Activated B cell treated with CpG ODN at 0.5 μM for 24 hours (primary cell): Measurements from ENCODE around the gene BID. TPM values are rescaled to one million over a fixed set of nuclear protein-coding genes. Genes with fewer than 3 reads are reported as not detected.

Source experiments
- ATAC-seq: fragments of 200-7000 bp; cut with Tn5 transposase; one replicate; pipeline ENCODE4 v1.10.0; 2021; ENCODE audit warnings: low read depth, mild to moderate bottlenecking, moderate library complexity
- CTCF ChIA-PET: fragments of 350-600 bp; sonication (Branson Sonifier 250); formaldehyde crosslinking; loops from one replicate; lab custom pipeline; 2021; ENCODE audit warnings: antibody characterized with exemption; lab: Charles Lee
- POLR2A ChIA-PET: fragments of 350-600 bp; sonication (Branson Sonifier 250); formaldehyde crosslinking; loops from one replicate; lab custom pipeline; 2021; ENCODE audit warnings: antibody characterized with exemption; lab: Charles Lee
- DNase-seq: peaks from one replicate; pipeline ENCODE4 v3.0.0; 2022
- H3K27ac Mint-ChIP-seq: one replicate; pipeline ENCODE4 v1.8.0; 2020; ENCODE audit warnings: mixed read lengths
- H3K27me3 Mint-ChIP-seq: one replicate; pipeline ENCODE4 v1.8.0; 2021; ENCODE audit warnings: mixed read lengths
- H3K36me3 Mint-ChIP-seq: one replicate; pipeline ENCODE4 v1.8.0; 2021; ENCODE audit warnings: low read depth, mixed read lengths
- H3K4me1 Mint-ChIP-seq: one replicate; pipeline ENCODE4 v1.8.0; 2021; ENCODE audit warnings: mixed read lengths
- H3K4me3 Mint-ChIP-seq: one replicate; pipeline ENCODE4 v1.8.0; 2020; ENCODE audit warnings: mild to moderate bottlenecking, mixed read lengths
- H3K9me3 Mint-ChIP-seq: one replicate; pipeline ENCODE4 v1.8.0; 2020; ENCODE audit warnings: mixed read lengths
- CTCF ChIP-seq: fragments of 200-600 bp; IDR thresholded peaks from one replicate; pipeline ENCODE4 v1.8.0; 2022; ENCODE audit warnings: antibody characterized with exemption, mild to moderate bottlenecking
- intact Hi-C: fragments of 100-400 bp; cut with micrococcal nuclease; formaldehyde crosslinking; loops from one replicate; pipeline ENCODE4 v1.15.1; 2024
- total RNA-seq: library from RNA; stranded (reverse); gene quantifications from 2 replicates; pipeline ENCODE4 v1.2.3, GENCODE V29; 2022

BID gene
- total RNA-seq, 1 donor from 2014 or later: 78.9 TPM

GRCh38 chr22:17818649-17819048, 44.4 kb upstream of the BID start:
- POLR2A ChIA-PET: no interaction called here
- Mint-ChIP-seq H3K4me3 (no peak overlapping the region), H3K27me3 (no peaks in the 10 kb centered on the region), H3K9me3 (no peaks in the 10 kb centered on the region), H3K27ac (no peak overlapping the region), H3K36me3 (peaks cover 77% of the 10 kb centered on the region), H3K4me1 (no peaks in the 10 kb centered on the region)
- CTCF ChIA-PET: no interaction called here
- intact Hi-C loops: no loop called here
- DNase-seq (no peak), ATAC-seq (no peak)
- TF ChIP-seq CTCF: no peak

GRCh38 chr22:17818180-17818579, 43.9 kb upstream of the BID start:
- TF ChIP-seq CTCF: no peak
- intact Hi-C loops: no loop called here
- no peaks in the 10 kb centered on the region for H3K4me1 Mint-ChIP-seq
- ChIA-PET CTCF (no interaction called here), POLR2A (no interaction called here)
- H3K9me3 Mint-ChIP-seq: no peaks in the 10 kb centered on the region
- no peak overlapping the region for H3K27ac Mint-ChIP-seq
- peaks cover 81% of the 10 kb centered on the region for H3K36me3 Mint-ChIP-seq
- no peak for ATAC-seq
- DNase-seq: no peak
- no peak overlapping the region for H3K4me3 Mint-ChIP-seq
- no peaks in the 10 kb centered on the region for H3K27me3 Mint-ChIP-seq

GRCh38 chr22:17817511-17818065, 43.3 kb upstream of the BID start:
- ChIA-PET POLR2A (no interaction called here), CTCF (no interaction called here)
- DNase-seq: no peak
- H3K27ac Mint-ChIP-seq: no peak overlapping the region
- no peak for ATAC-seq
- peaks cover 82% of the 10 kb centered on the region for H3K36me3 Mint-ChIP-seq
- intact Hi-C loops: no loop called here
- no peaks in the 10 kb centered on the region for H3K4me1 Mint-ChIP-seq
- H3K4me3 Mint-ChIP-seq: no peak overlapping the region
- H3K27me3 Mint-ChIP-seq: no peaks in the 10 kb centered on the region
- H3K9me3 Mint-ChIP-seq: no peaks in the 10 kb centered on the region
- no peak for TF ChIP-seq CTCF

GRCh38 chr22:17817079-17817478, 42.8 kb upstream of the BID start:
- POLR2A ChIA-PET: no interaction called here
- no peaks in the 10 kb centered on the region for H3K27me3 Mint-ChIP-seq
- no peak for DNase-seq
- intact Hi-C loops: no loop called here
- H3K4me3 Mint-ChIP-seq: no peak overlapping the region
- no peak for TF ChIP-seq CTCF
- ATAC-seq: no peak
- H3K4me1 Mint-ChIP-seq: no peaks in the 10 kb centered on the region
- CTCF ChIA-PET: no interaction called here
- peaks cover 84% of the 10 kb centered on the region for H3K36me3 Mint-ChIP-seq
- H3K9me3 Mint-ChIP-seq: no peaks in the 10 kb centered on the region
- H3K27ac Mint-ChIP-seq: no peak overlapping the region

- H3K4me1 Mint-ChIP-seq: no peaks in the 10 kb centered on the region
- no peak overlapping the region for H3K4me3 Mint-ChIP-seq
- no peak for TF ChIP-seq CTCF
- no peak for ATAC-seq
- POLR2A ChIA-PET: no interaction called here
- H3K27ac Mint-ChIP-seq: no peak overlapping the region
- no peak for DNase-seq
- no peaks in the 10 kb centered on the region for H3K9me3 Mint-ChIP-seq
- peaks cover 84% of the 10 kb centered on the region for H3K36me3 Mint-ChIP-seq
- intact Hi-C loops: no loop called here
- no peaks in the 10 kb centered on the region for H3K27me3 Mint-ChIP-seq
- CTCF ChIA-PET: no interaction called here
Measured at GRCh38 chr22:17816649-17817048, 42.4 kb upstream of the BID start.
